ENCODE data around the gene PDIA4.

DNA sequence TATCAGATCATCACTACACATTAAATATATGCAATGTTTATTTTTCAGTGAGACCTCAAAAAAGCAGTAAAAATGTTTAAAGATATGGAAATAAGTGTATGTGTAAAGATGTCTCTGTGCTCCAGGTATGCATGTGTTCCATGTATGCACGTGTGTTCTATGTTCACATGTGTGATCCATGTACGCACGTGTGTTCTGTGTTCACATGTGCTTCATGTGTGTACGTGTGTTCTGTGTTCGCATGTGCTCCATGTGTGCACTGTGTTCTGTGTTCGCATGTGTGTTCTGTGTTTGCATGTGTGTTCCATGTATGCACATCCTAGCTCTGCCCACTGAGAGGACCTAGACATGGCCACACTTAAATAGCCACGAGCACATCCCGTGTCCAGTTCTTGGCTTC lies 15.6 kb upstream of the PDIA4 start:
- TF ChIP-seq, protein P1, sequence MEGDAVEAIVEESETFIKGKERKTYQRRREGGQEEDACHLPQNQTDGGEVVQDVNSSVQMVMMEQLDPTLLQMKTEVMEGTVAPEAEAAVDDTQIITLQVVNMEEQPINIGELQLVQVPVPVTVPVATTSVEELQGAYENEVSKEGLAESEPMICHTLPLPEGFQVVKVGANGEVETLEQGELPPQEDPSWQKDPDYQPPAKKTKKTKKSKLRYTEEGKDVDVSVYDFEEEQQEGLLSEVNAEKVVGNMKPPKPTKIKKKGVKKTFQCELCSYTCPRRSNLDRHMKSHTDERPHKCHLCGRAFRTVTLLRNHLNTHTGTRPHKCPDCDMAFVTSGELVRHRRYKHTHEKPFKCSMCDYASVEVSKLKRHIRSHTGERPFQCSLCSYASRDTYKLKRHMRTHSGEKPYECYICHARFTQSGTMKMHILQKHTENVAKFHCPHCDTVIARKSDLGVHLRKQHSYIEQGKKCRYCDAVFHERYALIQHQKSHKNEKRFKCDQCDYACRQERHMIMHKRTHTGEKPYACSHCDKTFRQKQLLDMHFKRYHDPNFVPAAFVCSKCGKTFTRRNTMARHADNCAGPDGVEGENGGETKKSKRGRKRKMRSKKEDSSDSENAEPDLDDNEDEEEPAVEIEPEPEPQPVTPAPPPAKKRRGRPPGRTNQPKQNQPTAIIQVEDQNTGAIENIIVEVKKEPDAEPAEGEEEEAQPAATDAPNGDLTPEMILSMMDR (IDR thresholded peaks at IDR 0.05), result no peak
- no peak for TF ChIP-seq EP300 (IDR thresholded peaks at IDR 0.05)
- no peak for TF ChIP-seq POLR2AphosphoS5 (IDR thresholded peaks at IDR 0.05)
